GM12892 (cell line): Measurements from ENCODE around the gene AKT1S1.

Experiments
- POLR2A ChIP-seq: IDR thresholded peaks from 2 replicates; pipeline ENCODE4 v1.6.1; 2011; ENCODE audit warnings: low read depth, low read length, control low read depth
- POLR2AphosphoS5 ChIP-seq: IDR thresholded peaks from 2 replicates; pipeline ENCODE4 v1.6.1; 2011; ENCODE audit warnings: low read depth, low read length, control low read depth
- TAF1 ChIP-seq: IDR thresholded peaks from 2 replicates; pipeline ENCODE4 v1.6.1; 2011; ENCODE audit warnings: low read depth, mild to moderate bottlenecking, control low read depth, low read length, borderline replicate concordance

DNA sequence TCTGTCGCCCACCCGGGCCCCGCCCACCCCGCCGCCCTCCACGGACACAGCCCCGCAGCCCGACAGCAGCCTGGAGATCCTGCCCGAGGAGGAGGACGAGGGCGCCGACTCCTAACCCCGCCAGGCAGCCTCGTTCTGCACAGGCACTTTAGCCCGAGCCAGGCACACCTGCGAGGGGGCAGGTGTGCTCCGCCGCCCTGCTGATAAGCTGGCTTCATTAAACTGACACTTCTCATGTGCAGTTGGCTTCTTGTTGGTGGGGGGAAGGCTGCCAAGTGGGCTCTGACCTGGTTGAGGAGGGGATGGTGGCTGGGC is 11.3 kb upstream of the AKT1S1 start:
- TF ChIP-seq TAF1, result no peak
- no peak; the same call in 1 of the 2 replicates for TF ChIP-seq POLR2AphosphoS5
- TF ChIP-seq POLR2A, result peak; percentile 18; the same call in 1 of the 2 replicates
